SK-N-SH (cell line): ENCODE results near the gene PTMS. TPM values are rescaled to one million over a fixed set of nuclear protein-coding genes. Genes with fewer than 3 reads are reported as not detected.

Experiments used
- CTCF ChIA-PET: fragments of 300-600, 350-600 bp; formaldehyde crosslinking; extraction: SDS; loops from one replicate; lab custom pipeline; 2021; lab: Yijun Ruan, JAX
- POLR2A ChIA-PET: fragments of 350-600 bp; sonication (Branson Sonifier 250); formaldehyde crosslinking; extraction: SDS; loops from one replicate; lab custom pipeline; 2020; ENCODE audit warnings: antibody characterized with exemption, inconsistent platforms; lab: Yijun Ruan, JAX
- DNase-seq: peaks from one replicate; pipeline ENCODE4 v3.0.0; 2012
- H2AFZ ChIP-seq: fragments of 200-600 bp; sonication (generic); 2 replicates; pipeline ENCODE4 v1.8.1; 2016; ENCODE audit warnings: antibody characterized with exemption, mild to moderate bottlenecking, low read depth
- H3F3A ChIP-seq: fragments of 200-600 bp; sonication (generic); replicated peaks from 2 replicates; pipeline ENCODE3; 2016; ENCODE audit warnings: antibody characterized with exemption, mild to moderate bottlenecking; ENCODE audit not compliant: insufficient read depth
- H3K27ac ChIP-seq, 2 experiments: fragments of 200-500 bp in 1 of 2; fragments of 200-600 bp in 1 of 2; sonication (Bioruptor generic) in 1 of 2; sonication (generic), shearing (Covaris generic) in 1 of 2; 2 replicates each; pipeline versions ENCODE4 v1.5.1 to v1.6.1; 2014 to 2016; ENCODE audit warnings: low read depth in 2 of 2, inconsistent platforms in 1 of 2, low read length in 1 of 2, mild to moderate bottlenecking in 1 of 2, mixed read lengths in 1 of 2
- H3K27me3 ChIP-seq: fragments of 200-600 bp; sonication (generic), shearing (Covaris generic); 2 replicates; pipeline ENCODE4 v1.6.1; 2016; ENCODE audit warnings: mixed run types; ENCODE audit not compliant: insufficient read depth
- H3K36me3 ChIP-seq, 2 experiments: fragments of 200-500 bp in 1 of 2; fragments of 200-600 bp in 1 of 2; sonication (Bioruptor generic) in 1 of 2; sonication (generic) in 1 of 2; replicated peaks in 1 of 2; 2 replicates each; pipeline versions ENCODE3 to v1.5.1; 2014 to 2016; ENCODE audit warnings: low read length in 1 of 2, mild to moderate bottlenecking in 1 of 2; ENCODE audit not compliant: insufficient read depth in 2 of 2, control insufficient read depth in 1 of 2
- H3K4me1 ChIP-seq, 2 experiments: fragments of 200-500 bp in 1 of 2; fragments of 200-600 bp in 1 of 2; sonication (Bioruptor generic) in 1 of 2; sonication (generic), shearing (Covaris generic) in 1 of 2; 2 replicates each; pipeline versions ENCODE4 v1.5.1 to v1.6.1; 2014 to 2016; ENCODE audit warnings: low read depth in 1 of 2, low read length in 1 of 2, mixed run types in 1 of 2; ENCODE audit not compliant: insufficient read depth in 2 of 2, control insufficient read depth in 1 of 2
- H3K4me2 ChIP-seq: fragments of 200-600 bp; sonication (generic), shearing (Covaris generic); 2 replicates; pipeline ENCODE4 v1.6.1; 2017; ENCODE audit warnings: mixed run types
- H3K4me3 ChIP-seq, 2 experiments: fragments of 200-500 bp in 1 of 2; fragments of 200-600 bp in 1 of 2; sonication (Bioruptor generic) in 1 of 2; sonication (generic), shearing (Covaris generic) in 1 of 2; 2 replicates each; pipeline versions ENCODE4 v1.5.1 to v1.8.1; 2014 to 2016; ENCODE audit warnings: low read depth in 2 of 2, inconsistent platforms in 1 of 2, low read length in 1 of 2, mild to moderate bottlenecking in 1 of 2, mixed read lengths in 1 of 2, moderate library complexity in 1 of 2
- H3K79me2 ChIP-seq: fragments of 200-600 bp; sonication (generic); 2 replicates; pipeline ENCODE4 v1.8.1; 2017; ENCODE audit warnings: mild to moderate bottlenecking; ENCODE audit not compliant: insufficient read depth
- H3K9ac ChIP-seq: fragments of 200-600 bp; sonication (generic); 2 replicates; pipeline ENCODE4 v1.6.1; 2017; ENCODE audit warnings: mixed run types
- H3K9me2 ChIP-seq: fragments of 200-600 bp; sonication (generic); 2 replicates; pipeline ENCODE4 v1.6.1; 2017; ENCODE audit warnings: mixed run types
- H3K9me3 ChIP-seq: fragments of 200-600 bp; sonication (generic); 2 replicates; pipeline ENCODE4 v1.6.1; 2017; ENCODE audit warnings: mixed run types, mild to moderate bottlenecking, moderate library complexity
- H4K20me1 ChIP-seq: fragments of 200-600 bp; sonication (generic); 2 replicates; pipeline ENCODE4 v1.6.1; 2017; ENCODE audit warnings: mild to moderate bottlenecking, mixed run types; ENCODE audit not compliant: insufficient read depth
- CTCF ChIP-seq: fragments of 200-600 bp; sonication (generic); IDR thresholded peaks from 2 replicates; pipeline ENCODE4 v1.6.1; 2017; ENCODE audit warnings: antibody characterized with exemption, mild to moderate bottlenecking, moderate library complexity
- ELF1 ChIP-seq: IDR thresholded peaks from 2 replicates; pipeline ENCODE4 v1.4.0; 2012
- EP300 ChIP-seq, 2 experiments: IDR thresholded peaks; 2 replicates each; pipeline versions ENCODE4 v1.4.0 to v1.6.1; 2012; ENCODE audit warnings: borderline replicate concordance in 1 of 2, low read depth in 1 of 2, low read length in 1 of 2
- FOSL2 ChIP-seq: IDR thresholded peaks from 2 replicates; pipeline ENCODE4 v1.4.0; 2012; ENCODE audit warnings: low read depth, mild to moderate bottlenecking, moderate library complexity, borderline replicate concordance
- GABPA ChIP-seq: IDR thresholded peaks from 2 replicates; pipeline ENCODE4 v1.4.0; 2012; ENCODE audit warnings: low read depth, mild to moderate bottlenecking
- JUND ChIP-seq: IDR thresholded peaks from 2 replicates; pipeline ENCODE4 v1.4.0; 2012
- MAX ChIP-seq: IDR thresholded peaks from 2 replicates; pipeline ENCODE4 v1.4.0; 2012; ENCODE audit warnings: low read depth
- NRF1 ChIP-seq: IDR thresholded peaks from 2 replicates; pipeline ENCODE4 v1.6.1; 2012; ENCODE audit warnings: low read depth, mild to moderate bottlenecking, low read length
- POLR2AphosphoS5 ChIP-seq: IDR thresholded peaks from 2 replicates; pipeline ENCODE4 v1.6.1; 2012; ENCODE audit warnings: low read depth, low read length
- RCOR1 ChIP-seq: fragments of 150-350 bp; IDR thresholded peaks from 2 replicates; pipeline ENCODE4 v1.6.1; 2017; ENCODE audit warnings: antibody characterized with exemption, low read length
- TAF1 ChIP-seq: IDR thresholded peaks from 2 replicates; pipeline ENCODE4 v1.6.1; 2012; ENCODE audit warnings: low read depth, mild to moderate bottlenecking, low read length, moderate library complexity, borderline replicate concordance
- TCF12 ChIP-seq: IDR thresholded peaks from 2 replicates; pipeline ENCODE4 v1.4.0; 2012
- TEAD4 ChIP-seq: IDR thresholded peaks from 2 replicates; pipeline ENCODE4 v1.4.0; 2012; ENCODE audit warnings: mild to moderate bottlenecking, borderline replicate concordance; ENCODE audit not compliant: insufficient read depth
- USF2 ChIP-seq: fragments of 150-350 bp; IDR thresholded peaks from 2 replicates; pipeline ENCODE4 v1.6.1; 2017; ENCODE audit warnings: antibody characterized with exemption, low read length, low read depth, borderline replicate concordance
- YY1 ChIP-seq: IDR thresholded peaks from 2 replicates; pipeline ENCODE4 v1.4.0; 2012; ENCODE audit warnings: low read depth, mild to moderate bottlenecking
- WGBS: methylation state at CpG from one replicate; pipeline ENCODE4 v1.1.6; 2017; ENCODE audit warnings: low lambda C conversion rate; 5-methylcytosine and 5-hydroxymethylcytosine counted together
- polyA plus RNA-seq, 3 experiments: library from polyadenylated mRNA; depleted of rRNA; stranded (reverse); fragments of >200 nt; gene quantifications; 2 replicates each; pipeline ENCODE4 v1.2.3, GENCODE V29; 2012
- TF ChIP-seq, protein P1 (sequence below): IDR thresholded peaks from 2 replicates; pipeline ENCODE4 v1.6.1; 2012; ENCODE audit warnings: mild to moderate bottlenecking, low read depth, low read length, moderate library complexity
- TF ChIP-seq, protein P2 (sequence below): IDR thresholded peaks from 2 replicates; pipeline ENCODE4; 2012
- TF ChIP-seq, protein P3 (sequence below): fragments of 150-350 bp; IDR thresholded peaks from 2 replicates; pipeline ENCODE4 v1.6.1; 2016; ENCODE audit warnings: mild to moderate bottlenecking, low read depth, low read length

Gene PTMS
- polyA plus RNA-seq, 1 of the 3 experiments (the other 2 are of a cell fraction) = 661 TPM

DNA sequence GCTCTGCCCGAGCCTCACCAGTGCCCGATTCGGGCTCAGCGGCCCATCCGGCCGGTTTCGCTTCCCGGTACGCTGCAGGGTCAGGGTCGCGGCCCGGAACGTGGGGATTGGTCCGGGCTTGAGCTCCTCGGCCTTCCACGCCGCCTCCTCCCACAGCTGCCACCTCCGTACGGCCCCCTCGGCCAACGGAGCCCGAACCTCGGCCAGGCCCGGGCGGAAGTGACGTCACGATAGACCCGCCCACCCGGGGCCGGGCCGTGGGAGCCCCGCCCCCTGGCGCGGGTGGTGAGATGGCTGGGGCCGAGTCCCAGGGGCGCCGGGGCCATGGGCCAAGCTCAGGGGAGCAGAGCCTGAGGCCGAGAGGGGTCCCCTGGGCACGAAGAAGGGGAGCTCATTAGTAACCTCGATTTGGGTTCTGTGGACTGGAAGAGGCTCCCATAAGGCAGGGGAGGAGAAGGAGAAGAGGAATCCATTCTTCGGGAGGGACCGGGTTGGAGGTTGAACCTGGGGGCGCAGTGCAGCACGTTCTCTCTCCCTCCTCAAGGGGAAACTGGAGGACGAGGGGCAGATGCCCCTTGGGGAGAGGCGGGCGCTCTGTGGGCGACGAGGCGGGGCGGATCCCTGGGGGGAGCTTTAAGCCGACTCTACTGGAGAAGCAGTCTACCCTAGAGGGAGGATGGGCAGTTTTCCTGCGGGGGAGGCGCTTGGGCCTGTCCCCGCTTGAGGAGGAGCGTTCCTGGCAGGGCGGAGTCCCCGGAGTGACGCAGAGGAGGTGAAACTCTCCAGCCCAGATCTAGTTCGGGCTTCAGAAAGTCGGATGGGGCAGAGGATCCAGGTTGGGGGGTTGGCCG is 13.0 kb upstream of the PTMS start, which contains the start of gene MLF2 (continued):
- TF ChIP-seq TAF1 (peak; percentile 87), YY1 (0 out of 2 replicates have a peak, but pooled peaks have one; percentile 42), TCF12 (peak; percentile 20; the same call in 1 of the 2 replicates), EP300 (IDR thresholded peaks at IDR 0.05; ENCODE audit: borderline replicate concordance in 1 of 2, low read depth in 1 of 2, low read length in 1 of 2) (peak in 1 of 2 experiments; percentile 22; a peak in 2 of 4 replicates)
- TF ChIP-seq, protein P1, sequence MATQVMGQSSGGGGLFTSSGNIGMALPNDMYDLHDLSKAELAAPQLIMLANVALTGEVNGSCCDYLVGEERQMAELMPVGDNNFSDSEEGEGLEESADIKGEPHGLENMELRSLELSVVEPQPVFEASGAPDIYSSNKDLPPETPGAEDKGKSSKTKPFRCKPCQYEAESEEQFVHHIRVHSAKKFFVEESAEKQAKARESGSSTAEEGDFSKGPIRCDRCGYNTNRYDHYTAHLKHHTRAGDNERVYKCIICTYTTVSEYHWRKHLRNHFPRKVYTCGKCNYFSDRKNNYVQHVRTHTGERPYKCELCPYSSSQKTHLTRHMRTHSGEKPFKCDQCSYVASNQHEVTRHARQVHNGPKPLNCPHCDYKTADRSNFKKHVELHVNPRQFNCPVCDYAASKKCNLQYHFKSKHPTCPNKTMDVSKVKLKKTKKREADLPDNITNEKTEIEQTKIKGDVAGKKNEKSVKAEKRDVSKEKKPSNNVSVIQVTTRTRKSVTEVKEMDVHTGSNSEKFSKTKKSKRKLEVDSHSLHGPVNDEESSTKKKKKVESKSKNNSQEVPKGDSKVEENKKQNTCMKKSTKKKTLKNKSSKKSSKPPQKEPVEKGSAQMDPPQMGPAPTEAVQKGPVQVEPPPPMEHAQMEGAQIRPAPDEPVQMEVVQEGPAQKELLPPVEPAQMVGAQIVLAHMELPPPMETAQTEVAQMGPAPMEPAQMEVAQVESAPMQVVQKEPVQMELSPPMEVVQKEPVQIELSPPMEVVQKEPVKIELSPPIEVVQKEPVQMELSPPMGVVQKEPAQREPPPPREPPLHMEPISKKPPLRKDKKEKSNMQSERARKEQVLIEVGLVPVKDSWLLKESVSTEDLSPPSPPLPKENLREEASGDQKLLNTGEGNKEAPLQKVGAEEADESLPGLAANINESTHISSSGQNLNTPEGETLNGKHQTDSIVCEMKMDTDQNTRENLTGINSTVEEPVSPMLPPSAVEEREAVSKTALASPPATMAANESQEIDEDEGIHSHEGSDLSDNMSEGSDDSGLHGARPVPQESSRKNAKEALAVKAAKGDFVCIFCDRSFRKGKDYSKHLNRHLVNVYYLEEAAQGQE = 0 out of 2 replicates have a peak, but pooled peaks have one; percentile 43
- TF ChIP-seq, protein P2, sequence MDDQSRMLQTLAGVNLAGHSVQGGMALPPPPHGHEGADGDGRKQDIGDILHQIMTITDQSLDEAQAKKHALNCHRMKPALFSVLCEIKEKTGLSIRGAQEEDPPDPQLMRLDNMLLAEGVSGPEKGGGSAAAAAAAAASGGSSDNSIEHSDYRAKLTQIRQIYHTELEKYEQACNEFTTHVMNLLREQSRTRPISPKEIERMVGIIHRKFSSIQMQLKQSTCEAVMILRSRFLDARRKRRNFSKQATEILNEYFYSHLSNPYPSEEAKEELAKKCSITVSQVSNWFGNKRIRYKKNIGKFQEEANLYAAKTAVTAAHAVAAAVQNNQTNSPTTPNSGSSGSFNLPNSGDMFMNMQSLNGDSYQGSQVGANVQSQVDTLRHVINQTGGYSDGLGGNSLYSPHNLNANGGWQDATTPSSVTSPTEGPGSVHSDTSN = no peak

GRCh38 chr12:6753772-6754356 is 12.3 kb upstream of the PTMS start:
- H3F3A ChIP-seq = peaks cover 4% of the 10 kb centered on the region
- 2% methylated on average over 5 of the region's 7 CpGs for WGBS
- CTCF ChIA-PET = interaction anchor here (0.7 to 12.7 kb wide), 30 partner anchors 9 to 223 kb away, joined by 3 to 343 read pairs (median 15); partner anchors contain the start of genes CDCA3, COPS7A, GPR162 and LAG3
- TF ChIP-seq MAX = no peak
- no peak for TF ChIP-seq GABPA
- no peak for TF ChIP-seq ELF1
- no peak for TF ChIP-seq JUND
- no peak for TF ChIP-seq USF2
- TF ChIP-seq FOSL2 = no peak
- no peak for TF ChIP-seq TEAD4
- 0 out of 4 replicates have a peak, but pooled peaks of 1 of the 2 experiments have one; percentile 39 for TF ChIP-seq EP300 (IDR thresholded peaks at IDR 0.05; ENCODE audit: borderline replicate concordance in 1 of 2, low read depth in 1 of 2, low read length in 1 of 2)
- no peak for TF ChIP-seq RCOR1
- TF ChIP-seq CTCF = peak; percentile 97; the same call in 1 of the 2 replicates
- TF ChIP-seq POLR2AphosphoS5 = no peak
- TF ChIP-seq, protein P3, sequence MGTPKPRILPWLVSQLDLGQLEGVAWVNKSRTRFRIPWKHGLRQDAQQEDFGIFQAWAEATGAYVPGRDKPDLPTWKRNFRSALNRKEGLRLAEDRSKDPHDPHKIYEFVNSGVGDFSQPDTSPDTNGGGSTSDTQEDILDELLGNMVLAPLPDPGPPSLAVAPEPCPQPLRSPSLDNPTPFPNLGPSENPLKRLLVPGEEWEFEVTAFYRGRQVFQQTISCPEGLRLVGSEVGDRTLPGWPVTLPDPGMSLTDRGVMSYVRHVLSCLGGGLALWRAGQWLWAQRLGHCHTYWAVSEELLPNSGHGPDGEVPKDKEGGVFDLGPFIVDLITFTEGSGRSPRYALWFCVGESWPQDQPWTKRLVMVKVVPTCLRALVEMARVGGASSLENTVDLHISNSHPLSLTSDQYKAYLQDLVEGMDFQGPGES = no peak
- no peak for TF ChIP-seq NRF1
- TF ChIP-seq TCF12 = no peak

More at GRCh38 chr12:6753772-6754356, 12.3 kb upstream of the PTMS start:
- peaks cover 14 to 18% of the 10 kb centered on the region in 2 experiments for H3K4me1 ChIP-seq
- H3K9me2 ChIP-seq = no peaks in the 10 kb centered on the region
- peaks cover 34% of the 10 kb centered on the region for H3K79me2 ChIP-seq
- peak overlapping the region; percentile 41; the same call in 1 of the 2 replicates for H2AFZ ChIP-seq
- POLR2A ChIA-PET = interaction anchor here (0.5 to 4.8 kb wide), 17 partner anchors 10 to 177 kb away, joined by 3 to 89 read pairs (median 10); partner anchors contain the start of genes COPS7A, GPR162, P3H3 and PTMS
- H4K20me1 ChIP-seq = peaks cover 12% of the 10 kb centered on the region
- H3K4me3 ChIP-seq = peak overlapping the region in 1 of 2 experiments; percentile 91; a peak in 1 of 4 replicates
- H3K9me3 ChIP-seq = no peaks in the 10 kb centered on the region
- peak overlapping the region; percentile 43 to 80 for H3K27ac ChIP-seq
- H3K27me3 ChIP-seq = no peaks in the 10 kb centered on the region
- DNase-seq = no peak
- H3K4me2 ChIP-seq = peak overlapping the region; percentile 64; the same call in 1 of the 2 replicates
- H3K9ac ChIP-seq = peak overlapping the region; percentile 17; the same call in 1 of the 2 replicates
- H3K36me3 ChIP-seq = peaks cover 28 to 31% of the 10 kb centered on the region in 2 experiments
